Measurements from ENCODE around the gene B3GAT2.

GRCh38 chr6:70954750-70955149, 2.1 kb downstream of the B3GAT2 start:
- no peak for TF ChIP-seq CTCF (IDR thresholded peaks at IDR 0.05; ENCODE audit: low read length)
- TF ChIP-seq EZH2 (optimal IDR thresholded peaks at IDR 0.05; ENCODE audit: low read depth, low read length) = no peak
- TF ChIP-seq EZH2phosphoT487 (IDR thresholded peaks at IDR 0.05; ENCODE audit: low read length) = no peak

All from MM.1S (cell line).